Nephron progenitor cell (in vitro differentiated cells): ENCODE results near the gene AHRR.

Experiments
- DNase-seq: peaks from one replicate; pipeline ENCODE4 v3.0.0; 2021
- H3K27ac Mint-ChIP-seq: 2 replicates; pipeline ENCODE4 v1.8.0; 2021; ENCODE audit warnings: mild to moderate bottlenecking, moderate library complexity, mixed read lengths
- H3K27me3 Mint-ChIP-seq: 2 replicates; pipeline ENCODE4 v1.8.0; 2021; ENCODE audit warnings: mild to moderate bottlenecking, low read depth, mixed read lengths; ENCODE audit not compliant: poor library complexity
- H3K36me3 Mint-ChIP-seq: 2 replicates; pipeline ENCODE4 v1.8.0; 2021; ENCODE audit warnings: low read depth, mixed read lengths
- H3K4me1 Mint-ChIP-seq: 2 replicates; pipeline ENCODE4 v1.8.0; 2021; ENCODE audit warnings: mixed read lengths
- H3K4me3 Mint-ChIP-seq: 2 replicates; pipeline ENCODE4 v1.8.0; 2021; ENCODE audit warnings: mild to moderate bottlenecking, moderate library complexity, mixed read lengths
- H3K9me3 Mint-ChIP-seq: 2 replicates; pipeline ENCODE4 v1.8.0; 2021; ENCODE audit warnings: mild to moderate bottlenecking, moderate library complexity, mixed read lengths
- CTCF ChIP-seq: fragments of 200-600 bp; sonication (generic); IDR thresholded peaks from 2 replicates; pipeline ENCODE4 v1.5.0; 2021; ENCODE audit warnings: antibody characterized with exemption

Gene AHRR

GRCh38 chr5:402615-403359 is 81.3 kb downstream of the AHRR start:
- Mint-ChIP-seq H3K27me3 (peaks cover 57% of the 10 kb centered on the region), H3K9me3 (peaks cover 7% of the 10 kb centered on the region), H3K27ac (no peak overlapping the region), H3K36me3 (peaks cover 5% of the 10 kb centered on the region), H3K4me3 (no peak overlapping the region), H3K4me1 (peaks cover 40% of the 10 kb centered on the region)
- no peak for DNase-seq
- TF ChIP-seq CTCF: no peak

- no peak for DNase-seq
- Mint-ChIP-seq H3K9me3 (peaks cover 7% of the 10 kb centered on the region), H3K27ac (no peak overlapping the region), H3K4me3 (no peak overlapping the region), H3K4me1 (peaks cover 40% of the 10 kb centered on the region), H3K27me3 (peaks cover 63% of the 10 kb centered on the region), H3K36me3 (peaks cover 5% of the 10 kb centered on the region)
- TF ChIP-seq CTCF: no peak
These were observed 82.5 kb downstream of the AHRR start for GRCh38 chr5:403995-404394.

- DNase-seq: no peak
- H3K36me3 Mint-ChIP-seq: peaks cover 5% of the 10 kb centered on the region
These were observed 83.2 kb downstream of the AHRR start for GRCh38 chr5:404666-405241.

GRCh38 chr5:405421-405820 is 83.9 kb downstream of the AHRR start:
- TF ChIP-seq CTCF: no peak
- Mint-ChIP-seq H3K36me3 (peaks cover 5% of the 10 kb centered on the region), H3K9me3 (peaks cover 7% of the 10 kb centered on the region), H3K27me3 (peaks cover 64% of the 10 kb centered on the region), H3K27ac (no peak overlapping the region), H3K4me1 (peaks cover 26% of the 10 kb centered on the region), H3K4me3 (no peak overlapping the region)
- DNase-seq: no peak

More at GRCh38 chr5:404666-405241, 83.2 kb downstream of the AHRR start:
- peaks cover 70% of the 10 kb centered on the region for H3K27me3 Mint-ChIP-seq
- H3K4me1 Mint-ChIP-seq: peaks cover 33% of the 10 kb centered on the region
- H3K27ac Mint-ChIP-seq: no peak overlapping the region
- no peak for TF ChIP-seq CTCF
- H3K9me3 Mint-ChIP-seq: peaks cover 7% of the 10 kb centered on the region
- H3K4me3 Mint-ChIP-seq: no peak overlapping the region

GRCh38 chr5:406041-406440 is 84.5 kb downstream of the AHRR start:
- TF ChIP-seq CTCF: no peak
- Mint-ChIP-seq H3K27me3 (peaks cover 60% of the 10 kb centered on the region), H3K4me3 (peak overlapping the region; percentile 21), H3K4me1 (peaks cover 23% of the 10 kb centered on the region), H3K36me3 (peaks cover 5% of the 10 kb centered on the region), H3K9me3 (peaks cover 8% of the 10 kb centered on the region), H3K27ac (no peak overlapping the region)
- no peak for DNase-seq

- peaks cover 26% of the 10 kb centered on the region for H3K4me1 Mint-ChIP-seq
- DNase-seq: no peak
- peaks cover 50% of the 10 kb centered on the region for H3K27me3 Mint-ChIP-seq
These were observed 85.5 kb downstream of the AHRR start for GRCh38 chr5:407051-407450.

More at GRCh38 chr5:407051-407450, 85.5 kb downstream of the AHRR start:
- Mint-ChIP-seq H3K36me3 (peaks cover under 1% of the 10 kb centered on the region), H3K9me3 (peaks cover 5% of the 10 kb centered on the region), H3K27ac (no peak overlapping the region), H3K4me3 (no peak overlapping the region)
- no peak for TF ChIP-seq CTCF
